ENCODE measurements around the gene KAT8. TPM values are rescaled to one million over a fixed set of nuclear protein-coding genes. Genes with fewer than 3 reads are reported as not detected.
"Not testable (repeated sequence)": the region's sequence is repeated elsewhere in the genome, so short reads cannot be mapped to it uniquely, and the experiment has no call there.

Gene KAT8
- total RNA-seq, 1 experiment from 2014 or later, result 42.0 TPM

- BruUV-seq (replicated peaks), result no TSS peak
These were observed 39.7 kb downstream of the KAT8 start for GRCh38 chr16:31157136-31157535.

GRCh38 chr16:31167315-31167714 lies 49.9 kb downstream of the KAT8 start:
- H3K27me3 Mint-ChIP-seq (ENCODE audit: insufficient read depth, unreplicated experiment), result no peaks in the 10 kb centered on the region
- no peak overlapping the region for H3K27ac Mint-ChIP-seq (ENCODE audit: low read depth, unreplicated experiment)
- intact Hi-C loops (cut with micrococcal nuclease), result no loop called here
- CTCF ChIA-PET, result interaction anchor here (0.7 to 2.3 kb wide), 4 partner anchors 12 to 49 kb away, joined by 3 to 7 read pairs (median 4); no protein-coding TSS in a partner anchor
- no peaks in the 10 kb centered on the region for H3K36me3 Mint-ChIP-seq (ENCODE audit: insufficient read depth, unreplicated experiment)
- H3K4me3 Mint-ChIP-seq (ENCODE audit: unreplicated experiment), result no peak overlapping the region
- POLR2A ChIA-PET, result interaction anchor here (0.5 kb wide), 1 partner anchor 276 kb away, joined by 4 read pairs; the partner anchor contains the start of gene ZNF843
- H3K9me3 Mint-ChIP-seq (ENCODE audit: unreplicated experiment), result no peaks in the 10 kb centered on the region
- no TSS peak for BruUV-seq (replicated peaks)
- DNase-seq (ENCODE audit: unreplicated experiment), result no peak
- TF ChIP-seq CTCF (IDR thresholded peaks at IDR 0.05; ENCODE audit: unreplicated experiment), result no peak
- H3K4me1 Mint-ChIP-seq (ENCODE audit: insufficient read depth, unreplicated experiment), result no peaks in the 10 kb centered on the region

More at GRCh38 chr16:31157136-31157535, 39.7 kb downstream of the KAT8 start:
- Mint-ChIP-seq H3K4me1 (ENCODE audit: insufficient read depth, unreplicated experiment) (no peaks in the 10 kb centered on the region), H3K9me3 (ENCODE audit: unreplicated experiment) (no peaks in the 10 kb centered on the region), H3K27ac (ENCODE audit: low read depth, unreplicated experiment) (no peak overlapping the region), H3K36me3 (ENCODE audit: insufficient read depth, unreplicated experiment) (no peaks in the 10 kb centered on the region), H3K27me3 (ENCODE audit: insufficient read depth, unreplicated experiment) (peaks cover 9% of the 10 kb centered on the region), H3K4me3 (ENCODE audit: unreplicated experiment) (no peak overlapping the region)
- no peak for DNase-seq (ENCODE audit: unreplicated experiment)
- no peak for TF ChIP-seq CTCF (IDR thresholded peaks at IDR 0.05; ENCODE audit: unreplicated experiment)
- POLR2A ChIA-PET, result interaction anchor here (0.6 to 0.7 kb wide), 2 partner anchors 344 to 511 kb away, joined by 3 to 5 read pairs; no protein-coding TSS in a partner anchor
- CTCF ChIA-PET, result interaction anchor here (0.6 to 1.5 kb wide), 8 partner anchors 8 to 172 kb away, joined by 3 to 9 read pairs (median 4); partner anchors contain the start of gene HSD3B7
- intact Hi-C loops (cut with micrococcal nuclease), result no loop called here

- TF ChIP-seq CTCF (IDR thresholded peaks at IDR 0.05; ENCODE audit: unreplicated experiment), result no peak
- intact Hi-C loops (cut with micrococcal nuclease), result no loop called here
- Mint-ChIP-seq H3K27ac (ENCODE audit: low read depth, unreplicated experiment) (no peak overlapping the region), H3K9me3 (ENCODE audit: unreplicated experiment) (no peaks in the 10 kb centered on the region), H3K4me1 (ENCODE audit: insufficient read depth, unreplicated experiment) (no peaks in the 10 kb centered on the region), H3K27me3 (ENCODE audit: insufficient read depth, unreplicated experiment) (no peaks in the 10 kb centered on the region), H3K4me3 (ENCODE audit: unreplicated experiment) (no peak overlapping the region), H3K36me3 (ENCODE audit: insufficient read depth, unreplicated experiment) (no peaks in the 10 kb centered on the region)
- DNase-seq (ENCODE audit: unreplicated experiment), result peak; percentile 41
- ChIA-PET CTCF (interaction anchor here (1.2 to 1.4 kb wide), 2 partner anchors 10 to 78 kb away, joined by 3 read pairs; no protein-coding TSS in a partner anchor), POLR2A (no interaction called here)
- BruUV-seq (replicated peaks), result no TSS peak
These were observed 51.4 kb downstream of the KAT8 start for GRCh38 chr16:31168848-31169247.

- POLR2A ChIA-PET; intact Hi-C loops (cut with micrococcal nuclease); BruUV-seq (replicated peaks); H3K4me3 Mint-ChIP-seq (ENCODE audit: unreplicated experiment); H3K9me3 Mint-ChIP-seq (ENCODE audit: unreplicated experiment); H3K36me3 Mint-ChIP-seq (ENCODE audit: insufficient read depth, unreplicated experiment); H3K27ac Mint-ChIP-seq (ENCODE audit: low read depth, unreplicated experiment); H3K27me3 Mint-ChIP-seq (ENCODE audit: insufficient read depth, unreplicated experiment); DNase-seq (ENCODE audit: unreplicated experiment); H3K4me1 Mint-ChIP-seq (ENCODE audit: insufficient read depth, unreplicated experiment): not testable (repeated sequence)
- CTCF ChIA-PET, result interaction anchor here (0.6 kb wide), 1 partner anchor 28 kb away, joined by 4 read pairs; no protein-coding TSS in a partner anchor
These were observed 52.6 kb downstream of the KAT8 start for GRCh38 chr16:31170048-31170447.
